Measurements from ENCODE around the gene TMEM209.

TMEM209 gene

GRCh38 chr7:130140551-130141160, 64.5 kb downstream of the TMEM209 start:
- Histone ChIP-seq H3K4me3 (replicated peaks; ENCODE audit: insufficient read depth, low read length) (no peak overlapping the region), H3K27ac (replicated peaks) (peak overlapping the region; percentile 67), H3K27me3 (ENCODE audit: insufficient read depth, poor library complexity, severe bottlenecking) (no peaks in the 10 kb centered on the region)
- TF ChIP-seq REST (IDR thresholded peaks at IDR 0.05; ENCODE audit: insufficient replicate concordance, low read depth) (no peak), CTCF (IDR thresholded peaks at IDR 0.05; ENCODE audit: insufficient read depth, low read length) (no peak), GABPA (IDR thresholded peaks at IDR 0.05; ENCODE audit: low read depth) (no peak), POLR2AphosphoS5 (IDR thresholded peaks at IDR 0.05; ENCODE audit: low read depth) (no peak), SPI1 (IDR thresholded peaks at IDR 0.05; ENCODE audit: borderline replicate concordance, low read depth) (no peak)
- no peak for DNase-seq (ENCODE audit: low read depth in 1 of 2, low spot score in 1 of 2)

- TF ChIP-seq SPI1 (IDR thresholded peaks at IDR 0.05; ENCODE audit: borderline replicate concordance, low read depth): no peak
- no peak for TF ChIP-seq REST (IDR thresholded peaks at IDR 0.05; ENCODE audit: insufficient replicate concordance, low read depth)
- no peak for TF ChIP-seq CTCF (IDR thresholded peaks at IDR 0.05; ENCODE audit: insufficient read depth, low read length)
- no peak for TF ChIP-seq POLR2AphosphoS5 (IDR thresholded peaks at IDR 0.05; ENCODE audit: low read depth)
- no peak for TF ChIP-seq GABPA (IDR thresholded peaks at IDR 0.05; ENCODE audit: low read depth)
- no peaks in the 10 kb centered on the region for H3K27me3 ChIP-seq (ENCODE audit: insufficient read depth, poor library complexity, severe bottlenecking)
- no peak overlapping the region for H3K27ac ChIP-seq (replicated peaks)
- H3K4me3 ChIP-seq (replicated peaks; ENCODE audit: insufficient read depth, low read length): no peak overlapping the region
- no peak for DNase-seq (ENCODE audit: low read depth in 1 of 2, low spot score in 1 of 2)
Measured at GRCh38 chr7:130139193-130139960, 65.8 kb downstream of the TMEM209 start.

GRCh38 chr7:130137207-130137606, 68.0 kb downstream of the TMEM209 start:
- DNase-seq (ENCODE audit: low read depth in 1 of 2, low spot score in 1 of 2): no peak
- TF ChIP-seq GABPA (IDR thresholded peaks at IDR 0.05; ENCODE audit: low read depth) (no peak), SPI1 (IDR thresholded peaks at IDR 0.05; ENCODE audit: borderline replicate concordance, low read depth) (no peak), CTCF (IDR thresholded peaks at IDR 0.05; ENCODE audit: insufficient read depth, low read length) (no peak), REST (IDR thresholded peaks at IDR 0.05; ENCODE audit: insufficient replicate concordance, low read depth) (no peak), POLR2AphosphoS5 (IDR thresholded peaks at IDR 0.05; ENCODE audit: low read depth) (no peak)
- Histone ChIP-seq H3K4me3 (replicated peaks; ENCODE audit: insufficient read depth, low read length) (no peak overlapping the region), H3K27ac (replicated peaks) (no peak overlapping the region), H3K27me3 (ENCODE audit: insufficient read depth, poor library complexity, severe bottlenecking) (no peaks in the 10 kb centered on the region)

Measured in HL-60 (cell line).